ENCODE results near the gene BAG5. TPM values are rescaled to one million over a fixed set of nuclear protein-coding genes. Genes with fewer than 3 reads are reported as not detected.

The BAG5 gene
- total and polyA plus RNA-seq, 2 of the 4 experiments (the other 2 are of a cell fraction): 6.7 to 22.2 TPM

DNA sequence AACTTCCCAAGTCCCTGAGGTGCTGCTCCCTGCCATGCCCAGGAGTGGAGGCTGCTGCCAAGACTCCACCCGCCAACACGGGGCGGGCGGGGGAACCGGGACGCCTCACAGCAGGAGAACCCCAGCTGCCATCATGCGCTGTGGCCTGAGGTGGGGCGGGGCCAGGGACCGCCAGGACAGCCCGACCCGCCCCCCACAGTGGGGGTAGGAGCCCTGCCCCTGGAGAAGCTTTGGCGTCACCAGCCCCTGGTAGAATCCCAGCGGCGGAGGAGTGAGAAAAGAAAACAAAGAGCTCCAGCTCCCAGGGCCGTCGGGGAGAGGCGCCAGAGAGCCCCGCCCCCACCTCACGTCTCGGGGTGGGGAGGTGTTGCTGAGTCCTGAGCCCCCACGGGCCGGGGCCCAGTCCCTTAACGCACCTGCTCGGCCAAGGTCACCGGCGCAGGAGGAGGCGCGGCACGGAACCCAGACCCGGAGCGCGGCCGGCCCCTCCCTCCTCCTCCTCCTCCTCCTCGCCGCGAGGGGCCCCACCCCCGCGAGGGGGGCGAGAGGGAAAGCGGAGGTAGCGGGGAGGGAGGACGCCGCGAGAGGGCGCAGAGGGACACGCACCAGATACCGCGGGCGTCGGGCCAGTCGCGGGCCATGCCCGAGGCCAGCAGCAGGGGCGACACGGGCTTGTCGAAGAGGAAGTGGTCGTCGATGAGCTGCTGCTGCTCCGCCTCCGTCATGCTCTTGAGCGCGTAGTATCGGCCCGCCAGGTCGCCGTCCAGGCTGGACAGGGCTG lies 41.6 kb downstream of the BAG5 start:
- Histone ChIP-seq H3K4me3 (ENCODE audit: insufficient read depth, low read depth, low read length) (peak overlapping the region; percentile 59), H3K18ac (ENCODE audit: low read depth, low read length) (no peak overlapping the region), H3K4me1 (ENCODE audit: control insufficient read depth, insufficient read depth, low read length) (peaks cover 18% of the 10 kb centered on the region), H3K27ac (ENCODE audit: insufficient read depth, low read length) (no peak overlapping the region), H3K79me1 (ENCODE audit: low read depth in 1 of 2, low read length in 2 of 2) (peaks cover 0 to 5% of the 10 kb centered on the region in 2 experiments; a peak in 1 of 4 replicates), H3K4me2 (ENCODE audit: low read depth, low read length) (peak overlapping the region; percentile 91), H3K14ac (replicated peaks; ENCODE audit: low read depth, low read length) (no peak overlapping the region), H4K8ac (ENCODE audit: low read depth in 2 of 2, low read length in 2 of 2) (peak overlapping the region in 1 of 2 experiments; percentile 67; a peak in 1 of 4 replicates), H2AFZ (replicated peaks; ENCODE audit: low read length, poor library complexity) (peak overlapping the region; percentile 89), H2BK15ac (ENCODE audit: low read depth, low read length) (no peak overlapping the region), H3K56ac (ENCODE audit: extremely low read depth, insufficient read depth, low read length) (no peak overlapping the region), H3K9ac (ENCODE audit: low read depth, low read length) (no peak overlapping the region), H3K4ac (ENCODE audit: low read depth, low read length) (peak overlapping the region; percentile 75; the same call in 1 of the 2 replicates), H4K5ac (ENCODE audit: low read depth, low read length) (no peak overlapping the region; the same call in 1 of the 2 replicates), H2BK120ac (ENCODE audit: low read depth, low read length) (no peak overlapping the region), H4K20me1 (ENCODE audit: insufficient read depth, low read length) (peaks cover 11% of the 10 kb centered on the region), H3K9me3 (ENCODE audit: control insufficient read depth, insufficient read depth, low read length) (no peaks in the 10 kb centered on the region), H4K91ac (ENCODE audit: insufficient read depth, low read depth, low read length) (no peak overlapping the region), H3K27me3 (ENCODE audit: control insufficient read depth, insufficient read depth, low read length) (peaks cover 15% of the 10 kb centered on the region), H2BK5ac (ENCODE audit: low read depth, low read length, poor library complexity, severe bottlenecking) (no peak overlapping the region), H3K23ac (ENCODE audit: low read depth, low read length) (no peak overlapping the region), H3K9me1 (ENCODE audit: insufficient read depth, low read length) (no peaks in the 10 kb centered on the region), H2AK9ac (replicated peaks; ENCODE audit: low read depth, low read length, poor library complexity) (peak overlapping the region; percentile 79), H2BK20ac (ENCODE audit: low read depth, low read length) (no peak overlapping the region), H2AK5ac (ENCODE audit: low read depth, low read length) (peak overlapping the region; percentile 16; the same call in 1 of the 2 replicates), H3K36me3 (ENCODE audit: control insufficient read depth, insufficient read depth, low read length) (no peaks in the 10 kb centered on the region)
- TF ChIP-seq SMC3 (IDR thresholded peaks at IDR 0.05; ENCODE audit: low read depth, low read length) (peak; percentile 42), RAD21 (IDR thresholded peaks at IDR 0.05; ENCODE audit: low read length) (peak; percentile 45), BHLHE40 (IDR thresholded peaks at IDR 0.05; ENCODE audit: low read depth, low read length) (no peak), MAZ (IDR thresholded peaks at IDR 0.05; ENCODE audit: borderline replicate concordance, low read depth, low read length) (peak; percentile 92), RCOR1 (IDR thresholded peaks at IDR 0.05; ENCODE audit: insufficient replicate concordance, low read length) (no peak)
- TF ChIP-seq, protein P1, sequence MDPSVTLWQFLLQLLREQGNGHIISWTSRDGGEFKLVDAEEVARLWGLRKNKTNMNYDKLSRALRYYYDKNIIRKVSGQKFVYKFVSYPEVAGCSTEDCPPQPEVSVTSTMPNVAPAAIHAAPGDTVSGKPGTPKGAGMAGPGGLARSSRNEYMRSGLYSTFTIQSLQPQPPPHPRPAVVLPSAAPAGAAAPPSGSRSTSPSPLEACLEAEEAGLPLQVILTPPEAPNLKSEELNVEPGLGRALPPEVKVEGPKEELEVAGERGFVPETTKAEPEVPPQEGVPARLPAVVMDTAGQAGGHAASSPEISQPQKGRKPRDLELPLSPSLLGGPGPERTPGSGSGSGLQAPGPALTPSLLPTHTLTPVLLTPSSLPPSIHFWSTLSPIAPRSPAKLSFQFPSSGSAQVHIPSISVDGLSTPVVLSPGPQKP (IDR thresholded peaks at IDR 0.05; ENCODE audit: borderline replicate concordance, low read depth, low read length): no peak
- TF ChIP-seq, protein P2, sequence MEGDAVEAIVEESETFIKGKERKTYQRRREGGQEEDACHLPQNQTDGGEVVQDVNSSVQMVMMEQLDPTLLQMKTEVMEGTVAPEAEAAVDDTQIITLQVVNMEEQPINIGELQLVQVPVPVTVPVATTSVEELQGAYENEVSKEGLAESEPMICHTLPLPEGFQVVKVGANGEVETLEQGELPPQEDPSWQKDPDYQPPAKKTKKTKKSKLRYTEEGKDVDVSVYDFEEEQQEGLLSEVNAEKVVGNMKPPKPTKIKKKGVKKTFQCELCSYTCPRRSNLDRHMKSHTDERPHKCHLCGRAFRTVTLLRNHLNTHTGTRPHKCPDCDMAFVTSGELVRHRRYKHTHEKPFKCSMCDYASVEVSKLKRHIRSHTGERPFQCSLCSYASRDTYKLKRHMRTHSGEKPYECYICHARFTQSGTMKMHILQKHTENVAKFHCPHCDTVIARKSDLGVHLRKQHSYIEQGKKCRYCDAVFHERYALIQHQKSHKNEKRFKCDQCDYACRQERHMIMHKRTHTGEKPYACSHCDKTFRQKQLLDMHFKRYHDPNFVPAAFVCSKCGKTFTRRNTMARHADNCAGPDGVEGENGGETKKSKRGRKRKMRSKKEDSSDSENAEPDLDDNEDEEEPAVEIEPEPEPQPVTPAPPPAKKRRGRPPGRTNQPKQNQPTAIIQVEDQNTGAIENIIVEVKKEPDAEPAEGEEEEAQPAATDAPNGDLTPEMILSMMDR (conservative IDR thresholded peaks at IDR 0.05; ENCODE audit: low read depth, low read length): peak; percentile 54
- TF ChIP-seq, protein P3, sequence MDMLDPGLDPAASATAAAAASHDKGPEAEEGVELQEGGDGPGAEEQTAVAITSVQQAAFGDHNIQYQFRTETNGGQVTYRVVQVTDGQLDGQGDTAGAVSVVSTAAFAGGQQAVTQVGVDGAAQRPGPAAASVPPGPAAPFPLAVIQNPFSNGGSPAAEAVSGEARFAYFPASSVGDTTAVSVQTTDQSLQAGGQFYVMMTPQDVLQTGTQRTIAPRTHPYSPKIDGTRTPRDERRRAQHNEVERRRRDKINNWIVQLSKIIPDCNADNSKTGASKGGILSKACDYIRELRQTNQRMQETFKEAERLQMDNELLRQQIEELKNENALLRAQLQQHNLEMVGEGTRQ (IDR thresholded peaks at IDR 0.05; ENCODE audit: low read depth, low read length): no peak
- intact Hi-C loops (cut with micrococcal nuclease): no loop called here
- peak; percentile 40 for DNase-seq
- ChIA-PET POLR2A (ENCODE audit: unreplicated experiment) (no interaction called here), CTCF (interaction anchor here (0.5 to 0.6 kb wide), 2 partner anchors 19 to 305 kb away, joined by 4 read pairs; no protein-coding TSS in a partner anchor)
- 4% methylated on average over 14 of the region's 66 CpGs; no CpG with 5 or more reads in 1 of the 2 experiments for WGBS, 2 experiments (ENCODE audit: extremely low coverage in 2 of 2, insufficient read length in 1 of 2)
- in situ Hi-C loops (cut with MboI; ENCODE audit: low sequenced_read_pairs): no loop called here
- ATAC-seq (ENCODE audit: low read depth): peak; percentile 33
- no TSS peak for BruUV-seq (replicated peaks)
- dilution Hi-C loops (cut with HindIII; ENCODE audit: low sequenced_read_pairs, unreplicated experiment): no loop called here
